ENCODE measurements around the gene PTGER2.

DNA sequence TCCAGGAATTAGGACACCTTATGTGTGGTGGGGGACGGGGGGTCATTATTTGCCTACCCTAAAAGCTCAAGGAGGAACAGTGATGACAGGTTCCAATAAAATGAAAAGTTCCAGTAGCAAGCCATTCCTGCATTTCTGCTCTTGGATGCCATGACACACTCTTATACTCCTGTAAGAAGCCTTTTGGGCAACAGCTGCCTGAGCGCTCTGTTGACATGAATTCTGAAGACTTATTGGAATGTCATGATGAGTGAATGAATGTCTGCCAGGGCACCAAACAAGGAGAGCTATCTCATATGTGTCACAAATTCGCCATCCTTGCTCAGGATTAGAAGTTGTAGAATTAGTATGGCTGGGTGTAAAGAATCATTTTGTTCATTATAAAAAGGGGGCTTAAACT lies 36.3 kb downstream of the PTGER2 start:
- TF ChIP-seq CTCF (IDR thresholded peaks at IDR 0.05) (no peak), POLR2A (IDR thresholded peaks at IDR 0.05) (no peak), EP300 (IDR thresholded peaks at IDR 0.05) (no peak)

Data from tibial nerve (tissue), 4 donors.